K562 (cell line): ENCODE results near the gene EMD. TPM values are rescaled to one million over a fixed set of nuclear protein-coding genes. Genes with fewer than 3 reads are reported as not detected.

Experiments
- NCOA6 ChIP-seq: fragments of 450-650 bp; IDR thresholded peaks from 2 replicates; pipeline ENCODE4 v1.6.1; 2017; ENCODE audit warnings: mild to moderate bottlenecking
- NR2C2 ChIP-seq, 2 experiments: fragments of 200-800 bp in 1 of 2; sonication (Bioruptor generic) in 1 of 2; sonication (generic) in 1 of 2; formaldehyde crosslinking in 1 of 2; IDR thresholded peaks; 2 replicates each; pipeline versions ENCODE4 v1.6.1 to v1.8.0; 2016 to 2022; ENCODE audit warnings: mild to moderate bottlenecking in 1 of 2, missing compliant biosample characterization in 1 of 2, missing genetic modification characterization in 1 of 2, missing genetic modification reagents in 1 of 2
- PCBP1 ChIP-seq: fragments of 200-400 bp; formaldehyde crosslinking; IDR thresholded peaks from 2 replicates; pipeline ENCODE4 v1.6.1; 2018; ENCODE audit warnings: mild to moderate bottlenecking, low read depth, low read length; ENCODE audit not compliant: poor library complexity, severe bottlenecking
- RNF2 ChIP-seq: sonication (generic); IDR thresholded peaks from 2 replicates; pipeline ENCODE4 v1.6.1; 2016
- ZNF354B ChIP-seq: fragments of 250-450 bp; sonication (Bioruptor Pico); IDR thresholded peaks from 2 replicates; pipeline ENCODE4 v1.4.0; 2020
- polyA plus RNA-seq, 8 experiments: library from polyadenylated mRNA; depleted of rRNA in 4 of 8; stranded (reverse) in 5 of 8; unstranded in 3 of 8; fragments of >200 nt; fragmentation: Nextera tagmentation in 2 of 8; fragmentation: Illumina TruSeq in 1 of 8; extraction: Ambion mirVana in 2 of 8; extraction: Trizol in 1 of 8; gene quantifications; 2 replicates each; pipeline versions ENCODE4 v1.2.1 to v1.2.3, GENCODE V29; 2011 to 2014; ENCODE audit warnings: inconsistent platforms in 1 of 8, missing spikeins in 1 of 8
- total RNA-seq, 7 experiments: library from RNA; depleted of rRNA in 6 of 7; stranded (reverse); fragments of >200 nt in 6 of 7; fragmentation: Illumina TruSeq in 2 of 7; extraction: Trizol in 2 of 7; gene quantifications; 2 replicates each; pipeline versions ENCODE4 v1.2.1 to v1.2.3, GENCODE V29; 2011 to 2021; ENCODE audit warnings: low replicate concordance in 1 of 7
- TF ChIP-seq, protein P1 (sequence below): fragments of 200-600 bp; sonication (generic); IDR thresholded peaks from one replicate; pipeline ENCODE4 v1.6.1; 2012; ENCODE audit warnings: mild to moderate bottlenecking, low read depth, low read length, inconsistent platforms
- TF ChIP-seq, protein P2 (sequence below): fragments of 450-650 bp; IDR thresholded peaks from 2 replicates; pipeline ENCODE4 v1.6.1; 2014; ENCODE audit warnings: low read depth, mild to moderate bottlenecking, moderate library complexity, borderline replicate concordance
- TF ChIP-seq, protein P3 (sequence below): fragments of 250-450 bp; sonication (Bioruptor Pico); IDR thresholded peaks from 2 replicates; pipeline ENCODE4 v1.5.0; 2021; ENCODE audit warnings: mild to moderate bottlenecking, moderate library complexity

EMD gene
- total and polyA plus RNA-seq, 9 of the 15 experiments (the other 6 are each of a cell fraction or from before 2014, with no cell fraction given): 2.3 to 206 (median 61.9) TPM

DNA sequence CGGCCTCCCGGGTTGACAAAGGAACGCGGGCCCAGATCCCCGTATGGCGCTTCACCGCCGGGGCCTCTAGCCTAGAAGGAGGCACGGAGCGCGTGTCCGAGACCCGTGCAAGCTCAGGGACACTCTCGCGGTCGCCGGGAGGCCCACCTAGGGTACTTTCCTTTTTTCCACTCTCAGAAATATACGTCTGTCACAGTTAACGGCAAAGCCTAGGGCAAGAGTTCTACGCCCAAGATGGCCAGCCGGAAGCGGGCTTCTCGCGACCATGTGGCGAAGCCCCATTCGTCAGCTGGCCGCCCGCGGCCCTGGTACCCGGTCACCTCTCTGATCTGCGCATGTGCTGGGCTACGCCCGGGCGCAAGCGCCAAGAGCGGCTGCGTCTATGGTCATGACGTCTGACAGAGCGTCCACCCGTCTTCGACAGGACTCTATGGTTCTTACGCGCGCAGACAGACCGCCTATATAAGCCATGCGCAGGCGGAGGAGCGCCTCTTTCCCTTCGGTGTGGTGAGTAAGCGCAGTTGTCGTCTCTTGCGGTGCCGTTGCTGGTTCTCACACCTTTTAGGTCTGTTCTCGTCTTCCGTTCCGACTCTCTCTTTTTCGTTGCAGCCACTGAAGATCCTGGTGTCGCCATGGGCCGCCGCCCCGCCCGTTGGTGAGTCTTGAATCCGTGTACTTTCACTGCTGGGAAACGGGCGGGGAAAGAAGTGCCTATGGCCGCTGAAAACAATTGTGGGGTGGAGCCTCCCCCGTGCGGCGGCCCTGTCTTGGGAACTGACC is 19.0 kb downstream of the EMD start, which contains the start of gene RPL10 (continued):
- TF ChIP-seq, protein P1, sequence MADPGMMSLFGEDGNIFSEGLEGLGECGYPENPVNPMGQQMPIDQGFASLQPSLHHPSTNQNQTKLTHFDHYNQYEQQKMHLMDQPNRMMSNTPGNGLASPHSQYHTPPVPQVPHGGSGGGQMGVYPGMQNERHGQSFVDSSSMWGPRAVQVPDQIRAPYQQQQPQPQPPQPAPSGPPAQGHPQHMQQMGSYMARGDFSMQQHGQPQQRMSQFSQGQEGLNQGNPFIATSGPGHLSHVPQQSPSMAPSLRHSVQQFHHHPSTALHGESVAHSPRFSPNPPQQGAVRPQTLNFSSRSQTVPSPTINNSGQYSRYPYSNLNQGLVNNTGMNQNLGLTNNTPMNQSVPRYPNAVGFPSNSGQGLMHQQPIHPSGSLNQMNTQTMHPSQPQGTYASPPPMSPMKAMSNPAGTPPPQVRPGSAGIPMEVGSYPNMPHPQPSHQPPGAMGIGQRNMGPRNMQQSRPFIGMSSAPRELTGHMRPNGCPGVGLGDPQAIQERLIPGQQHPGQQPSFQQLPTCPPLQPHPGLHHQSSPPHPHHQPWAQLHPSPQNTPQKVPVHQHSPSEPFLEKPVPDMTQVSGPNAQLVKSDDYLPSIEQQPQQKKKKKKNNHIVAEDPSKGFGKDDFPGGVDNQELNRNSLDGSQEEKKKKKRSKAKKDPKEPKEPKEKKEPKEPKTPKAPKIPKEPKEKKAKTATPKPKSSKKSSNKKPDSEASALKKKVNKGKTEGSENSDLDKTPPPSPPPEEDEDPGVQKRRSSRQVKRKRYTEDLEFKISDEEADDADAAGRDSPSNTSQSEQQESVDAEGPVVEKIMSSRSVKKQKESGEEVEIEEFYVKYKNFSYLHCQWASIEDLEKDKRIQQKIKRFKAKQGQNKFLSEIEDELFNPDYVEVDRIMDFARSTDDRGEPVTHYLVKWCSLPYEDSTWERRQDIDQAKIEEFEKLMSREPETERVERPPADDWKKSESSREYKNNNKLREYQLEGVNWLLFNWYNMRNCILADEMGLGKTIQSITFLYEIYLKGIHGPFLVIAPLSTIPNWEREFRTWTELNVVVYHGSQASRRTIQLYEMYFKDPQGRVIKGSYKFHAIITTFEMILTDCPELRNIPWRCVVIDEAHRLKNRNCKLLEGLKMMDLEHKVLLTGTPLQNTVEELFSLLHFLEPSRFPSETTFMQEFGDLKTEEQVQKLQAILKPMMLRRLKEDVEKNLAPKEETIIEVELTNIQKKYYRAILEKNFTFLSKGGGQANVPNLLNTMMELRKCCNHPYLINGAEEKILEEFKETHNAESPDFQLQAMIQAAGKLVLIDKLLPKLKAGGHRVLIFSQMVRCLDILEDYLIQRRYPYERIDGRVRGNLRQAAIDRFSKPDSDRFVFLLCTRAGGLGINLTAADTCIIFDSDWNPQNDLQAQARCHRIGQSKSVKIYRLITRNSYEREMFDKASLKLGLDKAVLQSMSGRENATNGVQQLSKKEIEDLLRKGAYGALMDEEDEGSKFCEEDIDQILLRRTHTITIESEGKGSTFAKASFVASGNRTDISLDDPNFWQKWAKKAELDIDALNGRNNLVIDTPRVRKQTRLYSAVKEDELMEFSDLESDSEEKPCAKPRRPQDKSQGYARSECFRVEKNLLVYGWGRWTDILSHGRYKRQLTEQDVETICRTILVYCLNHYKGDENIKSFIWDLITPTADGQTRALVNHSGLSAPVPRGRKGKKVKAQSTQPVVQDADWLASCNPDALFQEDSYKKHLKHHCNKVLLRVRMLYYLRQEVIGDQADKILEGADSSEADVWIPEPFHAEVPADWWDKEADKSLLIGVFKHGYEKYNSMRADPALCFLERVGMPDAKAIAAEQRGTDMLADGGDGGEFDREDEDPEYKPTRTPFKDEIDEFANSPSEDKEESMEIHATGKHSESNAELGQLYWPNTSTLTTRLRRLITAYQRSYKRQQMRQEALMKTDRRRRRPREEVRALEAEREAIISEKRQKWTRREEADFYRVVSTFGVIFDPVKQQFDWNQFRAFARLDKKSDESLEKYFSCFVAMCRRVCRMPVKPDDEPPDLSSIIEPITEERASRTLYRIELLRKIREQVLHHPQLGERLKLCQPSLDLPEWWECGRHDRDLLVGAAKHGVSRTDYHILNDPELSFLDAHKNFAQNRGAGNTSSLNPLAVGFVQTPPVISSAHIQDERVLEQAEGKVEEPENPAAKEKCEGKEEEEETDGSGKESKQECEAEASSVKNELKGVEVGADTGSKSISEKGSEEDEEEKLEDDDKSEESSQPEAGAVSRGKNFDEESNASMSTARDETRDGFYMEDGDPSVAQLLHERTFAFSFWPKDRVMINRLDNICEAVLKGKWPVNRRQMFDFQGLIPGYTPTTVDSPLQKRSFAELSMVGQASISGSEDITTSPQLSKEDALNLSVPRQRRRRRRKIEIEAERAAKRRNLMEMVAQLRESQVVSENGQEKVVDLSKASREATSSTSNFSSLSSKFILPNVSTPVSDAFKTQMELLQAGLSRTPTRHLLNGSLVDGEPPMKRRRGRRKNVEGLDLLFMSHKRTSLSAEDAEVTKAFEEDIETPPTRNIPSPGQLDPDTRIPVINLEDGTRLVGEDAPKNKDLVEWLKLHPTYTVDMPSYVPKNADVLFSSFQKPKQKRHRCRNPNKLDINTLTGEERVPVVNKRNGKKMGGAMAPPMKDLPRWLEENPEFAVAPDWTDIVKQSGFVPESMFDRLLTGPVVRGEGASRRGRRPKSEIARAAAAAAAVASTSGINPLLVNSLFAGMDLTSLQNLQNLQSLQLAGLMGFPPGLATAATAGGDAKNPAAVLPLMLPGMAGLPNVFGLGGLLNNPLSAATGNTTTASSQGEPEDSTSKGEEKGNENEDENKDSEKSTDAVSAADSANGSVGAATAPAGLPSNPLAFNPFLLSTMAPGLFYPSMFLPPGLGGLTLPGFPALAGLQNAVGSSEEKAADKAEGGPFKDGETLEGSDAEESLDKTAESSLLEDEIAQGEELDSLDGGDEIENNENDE: peak; percentile 23
- TF ChIP-seq NR2C2 (CRISPR knock-in tag; IDR thresholded peaks at IDR 0.05) (peak; percentile 40; the same call in 1 of the 2 replicates), NR2C2 (tag; IDR thresholded peaks at IDR 0.05) (peak; percentile 67; the same call in 1 of the 2 replicates), RNF2 (peak; percentile 83), NCOA6 (no peak), PCBP1 (no peak), ZNF354B (no peak)
- TF ChIP-seq, protein P2, sequence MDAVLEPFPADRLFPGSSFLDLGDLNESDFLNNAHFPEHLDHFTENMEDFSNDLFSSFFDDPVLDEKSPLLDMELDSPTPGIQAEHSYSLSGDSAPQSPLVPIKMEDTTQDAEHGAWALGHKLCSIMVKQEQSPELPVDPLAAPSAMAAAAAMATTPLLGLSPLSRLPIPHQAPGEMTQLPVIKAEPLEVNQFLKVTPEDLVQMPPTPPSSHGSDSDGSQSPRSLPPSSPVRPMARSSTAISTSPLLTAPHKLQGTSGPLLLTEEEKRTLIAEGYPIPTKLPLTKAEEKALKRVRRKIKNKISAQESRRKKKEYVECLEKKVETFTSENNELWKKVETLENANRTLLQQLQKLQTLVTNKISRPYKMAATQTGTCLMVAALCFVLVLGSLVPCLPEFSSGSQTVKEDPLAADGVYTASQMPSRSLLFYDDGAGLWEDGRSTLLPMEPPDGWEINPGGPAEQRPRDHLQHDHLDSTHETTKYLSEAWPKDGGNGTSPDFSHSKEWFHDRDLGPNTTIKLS: peak; percentile 74; the same call in 1 of the 2 replicates
- TF ChIP-seq, protein P3, sequence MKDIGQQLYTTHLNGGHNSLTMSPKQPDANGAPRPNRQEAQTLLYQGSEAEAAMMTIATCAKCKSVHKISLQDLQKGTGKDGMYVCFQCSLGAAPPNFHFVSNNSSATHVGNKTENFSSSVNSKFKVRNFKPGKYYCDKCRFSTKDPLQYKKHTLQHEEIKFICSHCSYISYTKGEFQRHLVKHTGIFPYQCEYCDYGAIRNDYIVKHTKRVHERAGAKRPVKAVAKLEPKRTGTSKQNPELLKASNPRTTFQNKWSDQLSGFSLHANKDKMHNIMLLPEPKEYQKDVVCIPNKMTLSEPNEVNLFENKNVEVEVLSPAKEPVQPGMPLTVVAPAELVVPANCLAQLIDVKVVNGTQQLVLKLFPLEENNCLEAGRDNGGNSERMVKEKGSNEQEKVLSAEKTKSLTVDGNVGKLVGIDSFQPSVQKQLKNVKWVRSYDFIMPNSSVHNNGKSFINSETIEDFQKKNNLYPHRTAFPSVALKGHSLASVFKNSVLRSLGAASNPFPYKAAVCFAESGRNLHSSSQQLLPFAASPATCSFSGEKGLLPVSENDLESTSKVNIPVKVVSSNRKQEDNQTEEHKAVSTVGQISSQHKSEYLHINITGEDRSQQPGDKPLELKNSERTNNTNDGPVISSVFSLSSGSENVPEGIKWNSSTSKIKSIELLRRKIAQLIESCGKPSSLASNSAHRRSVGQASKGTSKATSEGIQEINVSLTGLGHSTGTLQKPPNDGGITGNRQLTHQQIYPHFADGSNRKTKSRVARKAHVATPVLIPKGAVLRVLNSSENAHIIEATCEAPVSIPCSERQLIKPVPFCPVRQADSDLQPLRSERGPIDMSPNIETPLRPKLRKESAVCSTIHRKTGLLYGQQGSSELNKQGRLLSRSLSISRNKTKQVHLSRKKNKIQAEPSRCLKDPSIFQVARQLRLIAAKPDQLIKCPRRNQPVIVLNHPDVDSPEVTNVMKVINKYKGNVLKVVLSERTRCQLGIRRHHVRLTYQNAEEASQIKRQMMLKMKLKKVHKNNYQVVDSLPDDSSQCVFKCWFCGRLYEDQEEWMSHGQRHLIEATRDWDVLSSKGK (CRISPR knock-in tag): no peak
